Activated naive CD4-positive, alpha-beta T cell treated with Interleukin-2 at 50 U/mL for 16 hours (primary cell): ENCODE measurements around the gene CWC22.
"Not testable (repeated sequence)": the region's sequence is repeated elsewhere in the genome, so short reads cannot be mapped to it uniquely, and the experiment has no call there.

Source experiments
- DNase-seq: peaks from one replicate; pipeline ENCODE4 v3.0.0-alpha.2; 2020

CWC22 gene

DNA sequence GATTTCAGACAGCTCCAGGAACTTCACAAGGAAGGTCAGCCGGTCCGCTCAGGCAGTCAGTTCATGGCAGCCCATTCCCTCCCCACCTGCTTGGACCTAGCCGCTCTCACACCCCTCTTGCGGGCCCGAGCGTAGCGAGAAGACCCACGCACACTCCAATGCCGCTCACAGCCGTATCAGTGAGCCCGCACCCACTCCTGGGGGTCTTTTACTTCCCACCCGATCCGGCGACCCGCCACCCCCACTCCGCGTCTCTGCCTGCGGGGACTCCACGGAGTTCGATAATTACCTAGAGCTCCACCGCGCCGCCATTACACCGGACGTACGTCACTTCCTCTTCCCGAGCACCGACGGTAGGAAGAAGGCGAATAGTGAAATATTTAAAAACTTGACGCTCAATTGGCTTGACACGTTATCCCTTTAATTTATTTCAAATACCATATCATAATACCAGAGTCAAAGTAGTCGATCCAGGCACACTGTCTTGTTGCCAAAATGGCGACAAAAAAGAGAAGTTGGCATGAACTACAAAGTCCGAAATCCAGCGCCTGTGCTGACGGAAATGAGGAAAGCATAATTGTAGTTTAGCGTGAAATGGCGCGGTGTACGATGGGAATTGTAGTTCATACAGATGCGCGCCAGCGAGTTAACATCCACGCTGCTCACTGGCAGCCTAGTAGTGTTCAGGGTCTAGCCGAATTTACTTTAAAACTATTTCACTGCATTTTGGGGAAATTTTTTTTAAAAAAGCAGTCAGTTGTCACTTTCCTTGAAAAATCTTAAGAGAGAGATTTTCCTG lies at the start of gene CWC22:
Gene CWC22, minus strand, starts transcription at position 517 of the 799 bp plus-strand sequence. CDS start 13,956 bp downstream, outside the sequence.
- peak; percentile 85 for DNase-seq

DNA sequence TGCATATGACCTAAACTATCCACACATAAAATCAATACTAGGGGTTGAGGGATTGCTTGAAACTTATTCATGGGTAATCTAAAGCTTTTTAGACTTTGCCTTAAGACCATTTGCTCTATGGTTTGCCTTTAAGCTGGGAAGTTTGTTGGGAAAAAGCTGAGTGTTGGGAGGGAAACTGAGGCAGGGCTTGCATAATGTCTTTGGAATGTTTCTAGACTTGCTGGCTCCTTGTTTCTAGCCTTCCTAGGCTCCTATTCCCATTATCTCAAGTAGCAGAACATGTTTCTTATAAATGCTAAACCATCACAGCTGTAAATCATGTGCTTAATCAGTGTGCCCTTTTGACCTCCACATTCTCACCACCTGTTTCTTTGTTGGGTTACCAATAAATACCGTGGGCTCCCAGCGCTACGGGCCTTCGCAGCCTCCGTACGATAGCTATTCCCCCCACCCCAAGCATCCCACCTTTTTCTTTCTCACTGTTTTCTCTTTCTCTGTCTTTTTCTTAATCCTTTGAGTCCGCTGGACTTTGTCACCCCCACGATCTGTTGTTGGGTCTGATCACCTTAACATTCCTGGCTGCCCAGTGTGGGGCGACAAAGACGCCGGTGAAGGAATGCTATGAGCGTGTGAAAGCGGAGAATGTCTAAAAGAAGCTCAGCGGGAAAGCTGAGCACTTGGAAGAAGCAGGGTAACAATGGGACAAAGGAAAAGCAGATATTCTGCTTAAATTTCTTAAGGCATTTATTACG lies 49.4 kb upstream of the CWC22 start:
- DNase-seq: no peak

DNA sequence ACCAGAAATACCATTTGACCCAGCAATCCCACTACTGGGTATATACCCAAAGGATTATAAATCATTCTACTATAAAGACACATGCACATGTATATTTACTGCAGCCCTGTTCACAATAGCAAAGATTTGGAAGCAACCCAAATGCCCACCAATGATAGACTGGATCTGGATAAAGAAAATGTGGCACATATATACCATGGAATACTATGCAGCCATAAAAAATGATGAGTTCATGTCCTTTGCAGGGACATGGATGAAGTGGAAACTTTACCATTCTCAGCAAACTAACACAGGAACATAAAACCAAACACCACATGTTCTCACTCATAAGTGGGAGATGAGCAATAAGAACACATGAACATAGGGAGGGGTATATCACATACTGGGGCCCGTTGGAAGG lies 47.5 kb upstream of the CWC22 start:
- DNase-seq: not testable (repeated sequence)

DNA sequence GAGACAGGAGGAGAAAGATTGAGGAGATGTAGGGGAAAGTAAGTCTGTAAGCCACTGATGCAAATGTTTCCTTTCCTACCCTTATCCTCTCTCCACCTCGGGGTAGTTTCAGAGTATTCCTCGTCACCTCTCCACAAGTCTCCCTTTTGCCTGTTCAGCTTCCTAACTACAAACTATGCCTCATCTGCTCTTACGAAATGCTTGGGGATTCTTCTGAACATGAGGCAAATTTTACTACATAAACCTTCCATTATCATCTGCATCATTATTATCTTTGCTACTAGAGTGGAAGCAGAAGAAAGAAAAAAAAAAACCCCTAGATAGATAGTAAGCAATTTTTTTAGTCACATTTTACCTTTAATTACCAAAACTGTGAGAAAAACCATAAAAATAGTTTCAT lies 43.1 kb upstream of the CWC22 start:
- DNase-seq: no peak

- no peak for DNase-seq
Observed at GRCh38 chr2:180048251-180048650, 41.2 kb upstream of the CWC22 start.

DNA sequence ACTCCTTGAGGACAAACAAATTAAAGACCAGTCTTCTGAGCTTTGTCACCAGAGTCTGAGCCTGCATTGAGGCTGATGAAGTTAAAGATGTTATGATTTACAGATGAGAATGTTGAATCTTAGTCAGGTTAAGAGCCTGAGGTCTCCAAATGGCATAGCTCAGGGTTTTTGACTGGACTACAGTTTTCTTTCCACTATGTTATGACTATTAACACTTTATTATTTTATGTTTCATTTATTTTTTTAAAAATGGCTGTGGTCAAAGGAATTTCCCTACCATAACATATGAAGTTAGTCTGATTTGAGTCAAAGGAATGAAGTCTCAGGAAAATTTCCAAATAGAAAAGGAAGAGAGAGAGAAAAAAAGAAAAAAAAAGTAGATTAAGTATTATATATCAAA lies 39.7 kb upstream of the CWC22 start:
- DNase-seq: no peak

DNA sequence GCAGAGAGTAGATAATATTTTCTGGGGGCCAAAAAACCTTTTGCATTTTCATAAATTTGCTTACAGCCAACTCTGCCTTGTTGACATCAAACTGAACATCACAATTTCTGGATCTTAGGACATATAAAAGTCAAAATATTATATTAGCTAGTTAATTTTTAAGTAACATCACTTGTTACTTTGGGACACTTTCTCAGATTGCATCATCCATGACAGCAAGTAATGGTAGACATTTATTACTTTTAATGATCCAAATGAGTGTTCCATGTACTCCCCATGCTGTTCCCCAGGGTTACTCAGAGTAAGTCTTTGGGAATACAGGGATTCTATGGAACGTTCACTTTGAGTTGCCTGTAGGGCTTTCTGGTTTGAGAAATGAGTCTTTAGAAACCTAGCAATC lies 39.1 kb upstream of the CWC22 start:
- no peak for DNase-seq

- DNase-seq: no peak
Observed at GRCh38 chr2:180040146-180040925, 33.2 kb upstream of the CWC22 start.

DNA sequence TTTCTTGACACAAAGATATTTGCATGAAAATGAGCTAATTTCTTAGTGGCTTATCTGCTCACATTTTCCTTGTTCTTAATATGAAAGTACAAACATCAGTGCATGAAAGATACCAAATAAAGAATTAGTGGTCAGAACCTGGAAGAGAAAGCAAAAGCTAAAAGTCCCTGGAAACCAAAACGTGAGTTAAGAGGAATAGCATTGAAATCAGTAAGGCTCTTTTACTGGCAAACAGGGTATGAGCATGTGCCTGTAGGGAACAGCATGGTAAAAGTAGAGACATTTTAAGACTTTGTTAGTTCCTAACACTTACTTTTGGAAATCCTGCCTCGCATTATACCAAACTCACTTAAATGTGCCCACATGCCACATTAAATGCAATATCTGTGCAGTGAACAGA lies 31.9 kb upstream of the CWC22 start:
- no peak for DNase-seq

DNA sequence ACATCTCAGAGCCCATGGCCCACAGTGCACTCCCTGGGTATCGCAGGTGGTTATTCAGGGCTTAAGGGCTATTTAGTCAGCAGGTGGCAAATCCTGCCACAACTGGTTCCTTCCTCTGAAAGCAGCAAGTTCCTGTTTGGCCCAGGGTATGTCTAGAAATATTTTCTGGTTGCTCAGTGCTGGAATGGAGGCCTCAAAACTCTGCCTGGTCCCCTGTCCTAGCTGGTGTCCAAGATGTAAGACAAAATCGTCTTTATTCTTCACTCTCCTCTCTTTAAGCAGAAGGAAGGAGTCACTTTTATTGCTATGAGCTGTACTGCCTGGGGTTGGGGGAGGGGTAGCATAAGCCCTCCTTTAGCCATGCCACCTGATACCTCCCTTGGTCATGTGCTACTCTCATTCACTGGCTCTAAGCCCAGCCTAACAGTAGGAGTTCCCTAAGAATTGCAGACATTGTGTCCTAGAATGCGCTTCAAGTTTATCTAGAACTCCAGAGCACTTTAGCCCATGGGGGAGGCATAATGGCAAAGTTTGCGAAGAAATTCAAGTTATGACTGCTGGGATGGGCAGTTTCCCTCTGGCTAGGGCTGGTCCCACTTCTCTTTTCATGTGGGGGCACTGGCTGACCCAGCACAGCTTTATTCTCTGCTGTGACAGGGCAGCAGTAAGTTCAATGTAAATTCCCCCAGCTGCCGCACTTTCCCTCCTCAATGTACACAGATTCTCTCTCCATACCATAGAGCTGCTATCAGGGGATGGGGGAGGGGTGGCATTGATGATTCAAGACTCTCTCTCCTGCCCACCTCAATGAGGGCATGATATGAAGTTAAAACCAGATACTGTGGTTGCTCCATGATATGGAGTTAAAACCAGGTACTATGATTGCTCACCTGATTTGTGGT lies 27.1 kb upstream of the CWC22 start:
- DNase-seq: no peak

DNA sequence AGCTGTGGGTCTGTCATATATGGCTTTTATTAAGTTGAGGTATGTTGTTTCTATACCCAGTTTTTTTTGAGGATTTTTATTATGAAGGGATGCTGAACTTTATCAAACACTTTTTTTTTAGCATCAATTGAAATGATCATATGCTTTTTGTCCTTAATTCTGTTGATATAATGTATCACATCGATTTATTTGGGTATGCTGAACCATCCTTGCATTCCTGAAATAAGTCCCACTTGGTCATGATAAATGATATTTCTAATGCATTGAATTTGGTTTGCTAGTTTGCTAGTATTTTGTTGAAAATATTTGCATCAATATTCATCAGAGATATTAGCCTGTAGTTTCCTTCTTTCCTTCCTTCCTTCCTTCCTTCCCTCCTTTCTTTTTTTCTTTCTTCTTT lies 22.5 kb upstream of the CWC22 start:
- no peak for DNase-seq

GRCh38 chr2:180021850-180022249 lies 14.8 kb upstream of the CWC22 start:
- no peak for DNase-seq

DNA sequence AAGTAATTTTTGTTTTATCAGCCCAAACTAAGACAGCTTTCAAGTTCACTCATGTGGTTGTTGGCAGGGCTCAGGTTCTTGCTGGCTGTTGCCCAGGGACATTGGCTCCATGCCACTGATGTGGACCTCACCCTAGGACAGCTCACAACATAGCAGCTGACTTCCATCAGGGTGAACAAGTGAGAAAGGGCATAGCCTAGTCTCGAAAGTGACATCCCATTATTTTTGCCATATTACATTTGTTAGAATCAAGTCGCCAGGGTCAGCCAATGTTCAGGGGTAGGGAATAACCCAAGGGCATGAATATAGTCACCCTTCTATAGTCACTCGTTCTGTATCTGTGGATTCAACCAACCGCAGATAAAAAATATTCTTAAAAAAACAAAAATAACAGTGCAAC lies 10.7 kb upstream of the CWC22 start:
- DNase-seq: no peak

DNA sequence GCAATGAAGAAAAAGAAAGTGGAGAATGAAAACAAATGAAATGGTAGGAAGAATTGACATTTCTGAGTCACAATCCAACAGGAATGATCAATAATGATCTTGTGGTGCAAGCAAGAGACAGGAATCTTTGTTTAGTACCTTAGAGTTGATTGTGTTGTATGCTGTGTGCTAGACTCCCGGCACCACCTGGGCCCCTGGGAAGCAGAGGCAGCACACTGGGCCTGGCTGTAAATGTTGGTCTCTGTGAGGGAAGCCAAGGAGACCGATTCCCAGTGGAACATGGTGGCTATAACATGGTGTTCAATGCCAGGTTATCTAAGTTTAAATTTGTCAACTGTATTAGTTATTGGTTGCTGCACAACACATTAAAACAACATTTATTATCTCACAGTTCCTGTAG lies 9.8 kb upstream of the CWC22 start:
- no peak for DNase-seq

DNA sequence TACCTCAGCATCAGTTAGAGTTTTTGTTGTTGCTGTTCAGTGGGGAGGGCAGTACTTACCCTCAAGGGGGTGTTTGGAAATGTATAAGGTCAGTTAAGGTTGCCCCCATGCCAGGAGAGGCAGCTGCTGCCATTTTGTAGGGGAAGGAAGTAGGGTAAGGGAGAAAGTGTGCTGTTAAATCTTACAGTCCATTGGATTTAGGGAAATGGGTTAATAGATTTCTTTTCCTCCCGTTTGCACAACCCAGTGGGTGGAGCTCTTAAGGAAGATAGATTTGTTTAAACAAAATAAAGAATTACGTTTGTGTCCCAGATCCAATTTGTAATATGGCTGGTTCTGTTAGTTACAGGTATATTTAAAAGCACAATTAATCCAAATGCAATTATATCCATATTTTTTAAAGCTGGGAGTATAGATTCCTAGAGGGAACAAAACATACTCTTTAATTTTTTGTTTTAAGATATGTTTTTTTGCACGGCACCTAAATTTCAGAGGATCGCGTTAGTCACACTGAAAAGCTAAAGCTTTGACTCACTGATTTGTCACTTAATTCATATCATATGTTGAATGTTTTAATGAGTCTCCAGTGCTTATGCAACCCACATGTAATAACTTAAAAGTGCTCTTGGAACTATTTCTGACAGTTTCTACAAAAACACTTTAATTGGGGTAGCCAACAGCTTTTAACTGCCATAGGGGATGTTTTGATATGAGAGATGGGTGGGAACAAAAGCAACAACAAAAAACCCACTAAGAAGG lies 9.0 kb upstream of the CWC22 start:
- DNase-seq: no peak

DNA sequence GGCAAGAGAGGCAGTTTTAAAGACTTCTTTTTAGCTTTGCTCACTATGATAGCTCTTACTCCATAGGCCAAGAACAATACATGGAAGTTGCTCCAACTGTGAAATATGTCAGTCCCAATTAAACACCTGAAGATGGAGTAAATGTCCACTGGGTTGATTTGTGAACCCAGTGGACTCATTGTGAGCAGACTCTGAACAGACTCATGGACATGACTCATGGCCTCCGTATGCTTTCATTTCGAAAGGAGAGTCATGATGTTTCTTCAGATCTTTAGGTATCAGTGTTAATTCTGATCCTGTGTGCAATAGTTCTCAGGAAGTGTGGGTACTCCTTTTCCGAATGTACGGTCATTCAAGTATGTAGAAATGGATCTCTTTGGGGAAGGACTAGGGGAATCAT lies 5.4 kb upstream of the CWC22 start:
- no peak for DNase-seq

DNA sequence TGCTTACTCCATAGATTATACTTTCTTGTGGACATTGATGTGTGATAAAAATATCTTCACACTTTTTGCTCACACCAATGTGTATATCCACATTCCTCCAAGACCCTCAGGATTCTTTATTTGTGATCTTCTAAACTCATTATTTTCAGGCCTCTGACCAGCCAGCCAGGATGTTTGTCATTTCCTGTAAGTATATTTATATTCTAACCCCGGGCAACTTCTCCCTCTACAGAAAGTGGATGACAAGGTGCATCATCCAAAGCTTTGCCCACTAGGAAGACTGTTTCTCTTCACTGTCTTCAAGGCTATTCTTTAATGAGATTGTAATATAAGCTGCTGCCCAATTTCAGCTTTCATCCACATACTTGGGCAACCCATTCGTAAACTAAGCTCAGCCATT lies 3.6 kb upstream of the CWC22 start:
- no peak for DNase-seq

DNA sequence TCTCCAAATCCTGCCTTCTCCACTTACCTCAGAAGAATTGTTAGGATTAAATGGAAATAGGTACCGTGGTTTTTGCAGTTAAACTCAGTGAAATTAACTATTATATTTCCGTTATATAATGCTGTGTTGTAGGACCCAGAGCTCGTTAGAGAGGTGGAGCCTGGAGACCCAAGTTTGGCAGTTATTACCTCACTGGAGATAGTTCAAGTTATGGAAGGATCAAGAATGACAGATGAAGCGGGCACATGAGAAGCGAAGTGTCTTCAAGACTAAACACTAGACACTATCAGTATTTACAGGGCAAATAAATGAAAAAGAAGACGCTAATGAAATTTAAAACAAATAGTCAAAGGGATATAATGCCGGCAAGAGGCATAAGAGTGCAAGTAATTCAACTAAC lies 866 bp downstream of the CWC22 start:
- no peak for DNase-seq

DNA sequence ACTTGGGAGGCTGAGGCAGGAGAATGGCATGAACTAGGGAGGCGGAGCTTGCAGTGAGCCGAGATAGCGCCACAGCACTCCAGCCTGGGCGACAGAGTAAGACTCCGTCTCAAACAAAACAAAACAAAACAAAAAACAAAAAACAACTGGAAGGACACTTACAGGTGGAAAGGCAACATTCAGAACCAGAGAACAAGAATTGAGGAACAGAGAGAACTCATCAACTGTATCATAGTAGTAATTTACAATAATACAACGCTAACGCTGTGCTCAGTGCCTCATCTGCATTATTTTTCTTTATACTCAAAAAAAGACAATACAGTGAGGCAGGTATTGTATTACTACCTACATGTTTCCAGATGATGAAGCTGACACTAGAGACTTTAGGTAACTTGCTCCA lies 1.6 kb downstream of the CWC22 start:
- DNase-seq: not testable (repeated sequence)

DNA sequence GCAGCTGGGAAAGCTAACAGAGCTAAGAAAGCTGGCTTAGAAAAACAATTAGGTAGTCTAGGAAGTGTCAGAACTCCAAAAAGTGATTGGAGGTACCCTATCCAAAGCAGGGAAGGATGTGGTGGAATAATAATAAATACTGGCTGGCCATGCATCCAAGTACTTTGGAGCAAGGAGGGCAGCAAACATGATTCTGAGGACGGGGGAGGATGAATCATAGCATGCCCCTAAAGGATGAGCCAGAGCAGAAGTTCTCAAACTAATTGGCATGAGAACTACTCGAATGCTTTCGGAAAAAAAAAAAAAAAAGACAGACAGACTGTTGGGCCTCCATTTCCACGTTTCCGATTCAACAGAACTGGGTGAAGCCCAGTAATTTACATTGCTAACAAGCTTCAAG lies 2.4 kb downstream of the CWC22 start:
- no peak for DNase-seq

DNA sequence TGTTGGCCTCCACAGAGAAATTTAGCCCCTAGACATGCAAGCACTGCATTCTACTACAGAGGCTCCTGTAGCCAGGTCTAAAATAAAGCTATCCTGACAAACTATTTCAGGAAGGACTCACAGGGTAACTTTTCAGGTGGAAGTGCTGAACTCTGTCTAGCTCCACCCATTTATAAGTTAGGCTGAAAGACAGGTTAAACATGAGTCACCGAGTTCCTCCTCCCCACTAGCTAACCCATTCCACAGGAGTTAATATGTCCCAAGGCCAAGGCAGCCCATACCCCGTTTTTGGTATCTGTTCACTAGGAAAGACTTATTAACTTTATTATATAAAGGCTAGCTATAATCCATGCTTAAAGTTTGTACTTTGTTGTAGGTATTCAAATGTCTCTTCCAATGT lies 3.5 kb downstream of the CWC22 start:
- DNase-seq: no peak

DNA sequence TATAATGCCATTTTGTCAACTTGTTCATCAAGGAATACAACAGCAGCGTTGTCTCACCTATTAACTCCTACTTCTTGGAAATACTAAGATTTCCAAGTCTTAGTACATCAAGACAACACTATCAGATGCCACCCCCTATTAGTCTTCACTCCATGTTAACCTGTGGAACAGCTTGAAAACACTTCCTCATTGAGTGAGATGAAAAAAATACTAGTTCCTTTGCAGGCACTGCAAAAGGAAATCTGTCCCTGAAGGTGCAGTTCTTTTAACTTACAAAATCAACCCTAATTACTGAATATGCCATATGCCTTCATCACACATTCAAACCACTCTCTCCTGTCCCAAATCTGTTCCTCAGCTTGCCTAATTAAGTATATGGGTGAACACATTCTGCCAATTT lies 4.0 kb downstream of the CWC22 start:
- DNase-seq: no peak
